ENCODE measurements around the gene GSG1. TPM values are rescaled to one million over a fixed set of nuclear protein-coding genes. Genes with fewer than 3 reads are reported as not detected.

Gene GSG1
- not detected for polyA plus RNA-seq

DNA sequence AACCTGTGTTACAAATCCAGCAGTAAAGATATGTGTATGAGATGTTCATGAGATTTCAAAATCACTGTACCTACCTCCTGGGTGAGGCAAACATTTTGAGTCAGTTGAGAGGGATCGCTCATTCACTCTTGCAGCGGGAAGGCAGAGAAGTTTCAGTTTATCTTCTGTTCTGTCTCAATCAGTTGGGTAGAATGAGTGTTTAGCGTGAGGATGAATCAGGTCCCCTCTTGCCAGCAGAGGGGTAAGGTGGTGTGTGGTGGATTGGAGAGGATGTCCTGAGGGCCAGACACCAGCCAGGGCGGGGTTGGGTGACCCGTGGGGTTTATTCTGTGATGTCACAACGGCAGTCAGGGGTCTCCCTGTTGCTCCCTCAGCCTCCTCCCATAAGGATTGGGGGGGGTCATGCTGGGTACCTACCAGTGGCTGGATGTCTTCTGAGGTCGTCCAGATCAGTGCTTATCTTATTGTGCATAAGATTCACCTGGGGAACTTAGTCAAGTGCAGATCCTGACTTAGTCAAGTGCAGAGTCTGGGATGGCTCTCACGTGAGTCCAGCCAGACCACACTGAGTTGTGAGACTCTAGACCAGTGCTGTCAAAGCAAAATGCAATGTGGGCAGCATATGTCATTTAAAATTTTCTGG lies at the start of gene GSG1:
Gene GSG1, minus strand, starts transcription at position 277 of the 643 bp plus-strand sequence. Its CDS starts 155 bp downstream, at position 122.
- Mint-ChIP-seq H3K4me3 (peak within 1 kb of the TSS in 3 of 4 donors; percentile 30 to 93 (median 80)), H3K9me3 (peaks cover 0 to 6% (median 0%) of the 10 kb centered on the region in 3 donors), H3K4me1 (peaks cover 36 to 43% (median 41%) of the 10 kb centered on the region in 3 donors), H3K27me3 (peaks cover 1% of the 10 kb centered on the region), H3K27ac (peak within 1 kb of the TSS; percentile 90 to 97 (median 97)), H3K36me3 (no peaks in the 10 kb centered on the region)

DNA sequence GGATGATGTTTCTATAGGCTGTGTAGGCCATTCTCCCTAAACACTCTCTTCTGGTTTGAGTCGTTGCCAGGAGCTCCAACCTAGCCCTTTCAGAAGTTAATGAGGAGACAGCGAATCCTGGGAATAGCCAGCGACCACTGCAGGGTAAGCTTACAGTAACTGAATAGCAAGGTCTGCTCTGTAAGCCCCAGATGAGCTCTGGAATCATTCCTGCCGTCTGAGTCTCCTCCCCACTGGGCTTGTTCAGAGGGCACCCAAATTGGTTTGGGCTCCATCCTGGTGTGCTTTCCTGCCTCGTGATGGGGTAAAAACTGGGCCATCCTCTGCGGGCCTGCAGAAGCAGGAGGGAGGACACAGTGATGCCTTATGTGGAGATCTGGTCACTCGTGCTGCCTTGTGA lies 49.7 kb upstream of the GSG1 start:
- Mint-ChIP-seq H3K27me3 (peaks cover 7% of the 10 kb centered on the region), H3K27ac (no peak overlapping the region), H3K4me1 (peaks cover 12 to 21% (median 15%) of the 10 kb centered on the region in 3 donors), H3K9me3 (no peaks in the 10 kb centered on the region), H3K4me3 (no peak overlapping the region), H3K36me3 (no peaks in the 10 kb centered on the region)

DNA sequence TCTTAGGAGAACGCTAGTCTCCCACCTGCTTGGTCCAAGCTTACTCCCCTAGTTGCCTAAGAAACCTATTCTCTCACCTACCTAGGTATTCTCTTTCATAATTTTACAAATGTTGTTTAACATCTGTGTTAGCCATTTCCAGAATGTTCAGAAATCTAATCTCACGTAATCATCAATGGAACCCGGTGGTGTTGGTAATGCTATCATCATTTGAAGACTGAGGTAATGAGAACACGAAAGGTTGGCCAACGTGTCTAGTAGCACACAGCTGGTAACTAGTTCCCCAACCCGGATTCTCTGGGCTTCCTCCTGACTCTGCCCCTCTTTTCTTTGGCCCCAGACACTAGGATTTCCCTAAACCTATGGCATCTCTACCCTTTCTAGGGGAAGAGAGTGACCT lies 49.3 kb upstream of the GSG1 start:
- H3K36me3 Mint-ChIP-seq, result no peaks in the 10 kb centered on the region
- peaks cover 7% of the 10 kb centered on the region for H3K27me3 Mint-ChIP-seq
- H3K4me3 Mint-ChIP-seq, result no peak overlapping the region
- H3K27ac Mint-ChIP-seq, result no peak overlapping the region
- peaks cover 12 to 18% (median 15%) of the 10 kb centered on the region in 3 donors for H3K4me1 Mint-ChIP-seq
- H3K9me3 Mint-ChIP-seq, result no peaks in the 10 kb centered on the region

DNA sequence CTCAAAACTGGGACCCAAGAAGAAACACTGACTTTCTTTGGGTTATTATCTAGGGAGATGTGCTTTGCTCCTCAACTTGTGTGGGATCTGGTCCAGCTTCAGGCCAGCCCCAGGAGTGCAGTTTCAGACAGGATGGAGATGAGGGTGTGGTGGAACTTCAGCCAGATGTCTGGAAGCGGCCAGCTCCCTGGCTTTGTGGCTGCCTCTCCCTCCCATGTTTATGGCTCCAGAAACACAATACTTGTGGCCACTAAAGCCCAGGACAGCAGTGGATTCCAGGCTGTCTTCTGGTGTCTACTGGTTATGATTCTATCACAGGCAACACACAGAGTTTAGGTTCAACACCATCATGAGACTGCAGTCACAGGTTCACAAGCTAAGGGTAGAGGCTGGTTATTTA lies 48.8 kb upstream of the GSG1 start:
- no peaks in the 10 kb centered on the region for H3K36me3 Mint-ChIP-seq
- H3K4me3 Mint-ChIP-seq, result no peak overlapping the region
- peaks cover 7% of the 10 kb centered on the region for H3K27me3 Mint-ChIP-seq
- peaks cover 12 to 17% (median 15%) of the 10 kb centered on the region in 3 donors for H3K4me1 Mint-ChIP-seq
- no peaks in the 10 kb centered on the region for H3K9me3 Mint-ChIP-seq
- H3K27ac Mint-ChIP-seq, result no peak overlapping the region

DNA sequence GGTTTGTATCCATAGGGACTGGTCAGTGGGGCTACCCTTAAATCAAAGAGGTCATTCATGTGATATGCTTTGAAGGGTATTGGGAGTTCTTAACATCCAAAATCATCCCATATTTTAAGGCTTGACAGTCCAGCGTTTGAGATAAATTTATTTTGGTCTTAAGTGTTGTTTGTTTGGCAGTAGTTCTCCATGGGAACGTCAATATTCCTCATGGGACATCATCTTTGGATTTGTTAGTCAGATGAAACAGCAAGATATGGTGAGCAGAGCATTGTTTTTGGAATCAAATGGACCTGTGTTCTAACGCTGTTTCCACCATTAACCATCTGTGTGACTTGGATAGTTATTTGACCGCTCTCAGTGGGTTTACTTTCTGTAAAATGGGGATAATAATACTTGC lies 45.9 kb upstream of the GSG1 start:
- Mint-ChIP-seq H3K9me3 (no peaks in the 10 kb centered on the region), H3K4me3 (no peak overlapping the region), H3K27me3 (peaks cover 7% of the 10 kb centered on the region), H3K4me1 (peaks cover 12 to 16% (median 15%) of the 10 kb centered on the region in 3 donors), H3K27ac (no peak overlapping the region), H3K36me3 (no peaks in the 10 kb centered on the region)

DNA sequence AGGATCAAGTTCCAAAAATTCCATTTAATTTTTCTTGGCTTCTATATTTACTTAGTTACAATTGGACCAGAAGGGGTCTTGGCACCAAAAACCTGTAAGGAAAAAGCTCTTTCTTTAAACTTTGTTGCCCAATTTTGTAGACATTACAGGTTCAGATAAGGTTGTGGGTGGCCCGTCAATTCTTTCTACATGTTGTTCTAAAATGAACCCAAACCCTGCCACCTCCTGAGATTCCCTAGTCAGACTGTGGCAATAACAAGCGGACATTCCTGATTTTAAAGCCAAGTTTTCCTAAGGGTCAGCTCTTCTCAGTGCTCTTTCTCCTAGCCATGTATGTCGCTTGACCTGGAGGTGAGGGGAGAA lies 45.0 kb upstream of the GSG1 start:
- no peaks in the 10 kb centered on the region for H3K36me3 Mint-ChIP-seq
- H3K9me3 Mint-ChIP-seq, result no peaks in the 10 kb centered on the region
- H3K4me3 Mint-ChIP-seq, result no peak overlapping the region
- peaks cover 3% of the 10 kb centered on the region for H3K27me3 Mint-ChIP-seq
- H3K27ac Mint-ChIP-seq, result no peak overlapping the region
- peaks cover 11 to 13% (median 12%) of the 10 kb centered on the region in 3 donors for H3K4me1 Mint-ChIP-seq

DNA sequence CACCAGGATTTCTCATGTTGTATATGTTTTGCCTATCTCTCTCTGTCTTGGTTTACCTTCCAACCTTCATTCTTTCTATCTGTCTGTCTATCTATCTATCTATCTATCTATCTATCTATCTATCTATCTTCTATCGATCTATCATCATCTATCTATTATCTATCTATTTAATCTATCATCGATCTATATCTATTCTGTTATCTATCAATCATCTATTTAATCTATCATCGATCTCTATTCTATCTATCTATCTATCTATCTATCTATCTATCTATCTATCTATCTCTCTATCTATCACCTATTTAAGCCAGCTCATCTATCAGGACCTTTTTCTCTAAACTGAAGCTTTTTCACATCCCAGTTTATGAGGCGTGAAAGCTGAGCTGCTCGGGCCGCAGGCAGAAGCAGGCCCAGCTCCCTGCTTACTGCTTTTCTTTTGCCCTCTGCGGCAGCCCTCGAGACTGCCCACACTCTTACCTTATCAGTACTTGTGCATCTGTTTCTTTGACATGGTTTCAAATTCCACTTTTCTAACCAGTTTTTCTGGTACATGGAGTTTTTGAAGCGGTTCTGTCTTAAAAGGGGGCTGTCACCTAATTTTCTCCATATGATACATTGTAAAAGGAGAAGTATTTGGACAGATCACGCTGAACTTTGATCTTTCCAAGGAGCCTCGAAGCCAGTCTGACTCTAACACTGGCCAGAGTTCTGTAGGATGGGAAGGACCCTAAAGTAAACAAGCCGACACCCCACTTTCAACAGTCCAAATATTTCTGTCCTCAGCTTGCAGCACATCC lies 44.4 kb upstream of the GSG1 start:
- H3K27ac Mint-ChIP-seq, result no peak overlapping the region
- H3K36me3 Mint-ChIP-seq, result no peaks in the 10 kb centered on the region
- peaks cover 0 to under 1% (median 0%) of the 10 kb centered on the region in 3 donors for H3K9me3 Mint-ChIP-seq
- H3K27me3 Mint-ChIP-seq, result peaks cover 2% of the 10 kb centered on the region
- H3K4me3 Mint-ChIP-seq, result no peak overlapping the region
- H3K4me1 Mint-ChIP-seq, result peaks cover 11 to 13% (median 12%) of the 10 kb centered on the region in 3 donors

DNA sequence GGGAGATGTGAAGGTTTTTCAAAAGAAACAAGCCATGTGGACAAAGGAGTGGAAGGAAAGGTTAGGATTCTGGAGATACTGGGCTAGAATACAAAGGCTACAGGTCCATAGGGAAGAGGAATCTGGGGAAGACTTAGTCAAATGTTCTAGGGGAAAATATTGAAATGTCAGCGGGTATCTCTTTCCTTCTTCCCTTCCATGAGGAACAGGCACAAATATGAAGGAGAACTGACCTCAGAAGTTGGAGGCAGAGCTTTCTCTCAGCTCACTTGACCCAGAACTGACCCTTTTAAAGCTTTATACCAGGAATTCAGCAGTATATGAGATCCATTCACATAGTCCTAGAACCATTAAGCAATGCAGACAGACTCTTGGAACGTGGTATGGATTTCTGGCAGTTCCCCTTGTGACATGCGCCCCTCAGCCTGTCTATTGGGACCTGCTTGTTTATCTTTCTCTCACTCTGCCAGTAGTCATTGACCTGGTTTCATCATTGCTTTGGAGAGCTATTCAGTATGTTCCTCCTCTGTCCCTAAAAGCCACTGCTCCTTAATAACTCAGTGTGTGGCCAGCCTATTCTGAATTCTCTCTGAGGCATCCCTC lies 43.0 kb upstream of the GSG1 start:
- H3K36me3 Mint-ChIP-seq, result no peaks in the 10 kb centered on the region
- H3K9me3 Mint-ChIP-seq, result peaks cover 0 to 1% (median 0%) of the 10 kb centered on the region in 3 donors
- H3K4me3 Mint-ChIP-seq, result no peak overlapping the region
- peaks cover 2% of the 10 kb centered on the region for H3K27me3 Mint-ChIP-seq
- peaks cover 11 to 14% (median 13%) of the 10 kb centered on the region in 3 donors for H3K4me1 Mint-ChIP-seq
- H3K27ac Mint-ChIP-seq, result peak overlapping the region in 1 of 3 donors; percentile 13

DNA sequence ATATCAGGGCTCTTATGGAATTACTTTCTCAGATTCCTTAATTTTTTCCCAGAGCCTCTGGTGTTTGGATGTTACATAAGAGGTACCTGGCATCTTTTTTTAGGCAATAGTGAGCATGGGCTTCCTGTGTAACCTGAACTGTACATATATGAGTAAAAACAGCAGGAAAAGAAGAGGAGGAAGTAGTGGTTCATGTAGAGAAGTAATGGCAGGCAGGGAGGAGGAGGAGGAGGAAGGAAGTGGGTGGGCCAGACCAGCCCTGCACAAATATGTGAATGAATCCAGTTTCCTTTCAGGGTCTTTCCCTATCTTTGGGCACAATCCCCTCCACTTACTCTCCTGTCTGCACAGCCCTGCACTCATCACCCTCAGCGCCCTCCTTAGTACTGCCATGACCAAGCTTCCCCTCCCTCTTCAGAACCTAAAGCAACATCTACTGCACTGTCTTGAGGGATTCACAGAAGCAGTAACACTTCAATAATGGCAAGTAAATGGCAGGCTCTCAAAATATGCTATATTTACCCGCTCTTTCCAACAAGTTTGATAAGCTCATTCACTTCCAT lies 40.9 kb upstream of the GSG1 start:
- Mint-ChIP-seq H3K4me3 (peak overlapping the region in 2 of 4 donors; percentile 55 to 59), H3K27me3 (no peaks in the 10 kb centered on the region), H3K4me1 (peaks cover 11 to 14% (median 13%) of the 10 kb centered on the region in 3 donors), H3K9me3 (peaks cover 0 to 1% (median 0%) of the 10 kb centered on the region in 3 donors), H3K27ac (no peak overlapping the region), H3K36me3 (no peaks in the 10 kb centered on the region)

DNA sequence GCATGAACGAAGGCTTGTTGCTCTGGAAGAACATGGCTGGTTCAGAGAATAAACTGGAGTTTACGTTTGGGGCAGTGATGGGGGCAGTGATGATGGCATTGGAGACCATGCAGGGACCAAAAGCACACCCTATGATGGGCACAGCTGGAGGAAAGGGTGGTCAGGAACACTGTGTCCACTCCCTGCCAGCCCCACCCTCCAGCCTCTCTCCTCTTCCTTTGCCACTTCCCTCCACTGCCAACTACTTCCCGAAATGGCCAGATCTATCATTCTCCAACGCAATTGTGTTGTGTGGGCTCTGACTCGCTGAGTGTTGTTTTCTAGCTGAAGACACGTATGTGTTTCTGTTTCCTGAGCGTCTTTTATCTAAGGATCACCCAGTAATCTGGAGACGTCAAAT lies 39.3 kb upstream of the GSG1 start:
- H3K36me3 Mint-ChIP-seq, result no peaks in the 10 kb centered on the region
- peaks cover 0 to 1% (median 0%) of the 10 kb centered on the region in 3 donors for H3K9me3 Mint-ChIP-seq
- H3K4me3 Mint-ChIP-seq, result no peak overlapping the region
- H3K4me1 Mint-ChIP-seq, result peaks cover 11 to 16% (median 13%) of the 10 kb centered on the region in 3 donors
- peaks cover 2% of the 10 kb centered on the region for H3K27me3 Mint-ChIP-seq
- no peak overlapping the region for H3K27ac Mint-ChIP-seq

DNA sequence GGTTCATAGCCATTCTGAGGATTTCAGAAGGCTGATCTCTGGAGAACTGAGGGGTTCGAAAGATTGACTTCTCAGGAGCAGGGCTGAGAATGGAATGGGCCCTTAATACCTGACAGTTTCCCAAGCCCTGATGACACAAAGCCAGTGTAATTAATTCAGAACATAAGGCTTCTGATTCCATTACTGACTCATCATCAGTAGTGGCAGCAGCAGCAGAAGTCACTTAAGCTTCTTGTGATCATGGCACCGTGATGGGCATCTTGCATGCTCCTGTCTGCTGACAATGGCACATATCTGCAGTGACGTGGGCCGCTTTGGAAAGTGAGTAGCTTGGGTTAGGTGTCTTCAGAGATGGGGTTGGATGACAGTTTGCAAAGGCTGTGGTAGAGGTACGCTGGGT lies 38.2 kb upstream of the GSG1 start:
- Mint-ChIP-seq H3K4me3 (no peak overlapping the region), H3K36me3 (no peaks in the 10 kb centered on the region), H3K4me1 (peaks cover 11 to 16% (median 13%) of the 10 kb centered on the region in 3 donors), H3K27me3 (peaks cover 5% of the 10 kb centered on the region), H3K27ac (no peak overlapping the region), H3K9me3 (peaks cover 0 to 1% (median 0%) of the 10 kb centered on the region in 3 donors)

DNA sequence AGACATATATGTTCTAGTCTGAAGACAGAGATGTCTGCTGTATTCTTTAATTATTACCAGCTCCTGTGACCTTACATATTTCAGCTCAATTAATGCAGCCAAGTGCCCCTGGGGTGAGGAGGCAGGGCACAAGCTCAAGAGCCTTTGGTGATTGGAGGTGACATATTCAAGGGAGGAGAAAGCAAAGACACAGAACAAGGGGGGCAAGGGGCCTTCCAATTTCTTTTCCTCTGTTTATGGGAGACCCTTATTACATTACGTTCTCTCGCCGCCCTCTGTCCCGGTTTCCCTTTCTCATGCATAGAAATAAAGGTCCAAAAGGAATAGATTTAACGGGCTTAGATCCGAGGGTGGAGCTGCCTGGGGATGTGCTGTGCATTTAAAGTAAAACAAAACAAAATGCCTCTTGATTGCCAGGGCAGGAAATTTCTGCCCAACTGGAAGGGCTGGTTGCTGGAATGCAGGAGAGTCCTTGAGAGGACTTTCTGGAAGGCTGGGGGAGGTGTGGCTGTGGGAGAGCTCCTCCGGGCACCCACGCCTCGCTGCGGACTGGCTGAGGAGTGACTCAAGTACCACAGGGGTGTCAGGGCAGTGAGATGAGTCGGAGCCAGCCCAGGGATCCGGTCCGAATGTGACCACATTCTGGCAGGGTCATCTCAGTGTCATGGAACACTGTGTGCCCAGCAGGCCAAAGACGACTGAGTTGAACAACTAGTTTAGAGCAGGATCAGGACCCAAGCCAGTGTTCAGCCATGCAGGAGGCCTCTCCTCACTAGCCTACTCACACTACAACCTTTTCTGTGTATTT lies 32.1 kb upstream of the GSG1 start:
- peaks cover 20% of the 10 kb centered on the region for H3K27me3 Mint-ChIP-seq
- H3K4me3 Mint-ChIP-seq, result no peak overlapping the region
- H3K9me3 Mint-ChIP-seq, result no peaks in the 10 kb centered on the region
- no peaks in the 10 kb centered on the region for H3K36me3 Mint-ChIP-seq
- peaks cover 0 to 2% (median 0%) of the 10 kb centered on the region in 3 donors for H3K4me1 Mint-ChIP-seq
- no peak overlapping the region for H3K27ac Mint-ChIP-seq

DNA sequence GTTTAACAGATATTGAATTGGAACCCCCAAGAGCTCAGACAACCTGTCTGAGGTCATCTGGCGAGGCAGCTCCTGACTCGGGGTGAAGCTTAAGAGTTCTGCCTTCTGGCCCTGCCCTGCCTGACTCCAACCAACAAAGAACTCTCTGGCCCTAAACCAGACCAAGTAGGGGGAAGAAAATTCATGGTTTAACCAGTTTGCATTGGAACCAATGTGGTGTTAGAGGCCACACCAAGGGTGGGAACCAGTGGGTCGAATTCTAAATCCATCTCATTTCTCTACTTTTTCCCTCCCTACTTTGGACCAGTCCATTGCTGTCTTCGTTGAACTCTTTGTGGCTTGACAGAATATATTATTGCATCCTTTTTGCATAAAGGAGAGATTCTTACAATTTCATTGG lies 30.4 kb upstream of the GSG1 start:
- H3K9me3 Mint-ChIP-seq, result no peaks in the 10 kb centered on the region
- no peaks in the 10 kb centered on the region for H3K36me3 Mint-ChIP-seq
- H3K27me3 Mint-ChIP-seq, result peaks cover 21% of the 10 kb centered on the region

DNA sequence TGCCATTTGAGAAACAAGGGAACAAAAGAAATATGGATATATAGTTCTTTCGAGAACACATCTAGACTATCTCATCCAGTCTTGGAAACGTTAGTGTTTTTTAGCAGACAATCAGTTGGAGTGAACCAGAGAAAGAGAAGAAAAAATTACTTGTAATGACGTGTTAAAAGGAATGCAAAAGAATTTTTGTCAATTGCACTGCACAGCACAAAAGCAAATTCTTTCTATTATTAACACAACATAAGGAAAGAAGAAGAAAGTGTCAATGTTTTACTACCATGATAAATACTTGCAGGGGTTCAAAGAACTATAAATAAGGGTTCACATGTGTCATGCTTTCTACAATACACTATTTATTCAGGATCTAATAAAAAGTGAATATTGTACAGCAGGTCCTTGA lies 27.5 kb upstream of the GSG1 start:
- Mint-ChIP-seq H3K27me3 (peaks cover 18% of the 10 kb centered on the region), H3K4me3 (peak overlapping the region in 1 of 4 donors; percentile 23), H3K27ac (no peak overlapping the region), H3K36me3 (no peaks in the 10 kb centered on the region), H3K4me1 (peaks cover 0 to 1% (median 0%) of the 10 kb centered on the region in 3 donors), H3K9me3 (no peaks in the 10 kb centered on the region)

More for the DNA sequence above, 30.4 kb upstream of the GSG1 start:
- Mint-ChIP-seq H3K27ac (no peak overlapping the region), H3K4me1 (peaks cover 0 to 2% (median 0%) of the 10 kb centered on the region in 3 donors), H3K4me3 (no peak overlapping the region)
